HG03520 (cell line): ENCODE results near the gene SLC9A9.
"Not testable (repeated sequence)": the region's sequence is repeated elsewhere in the genome, so short reads cannot be mapped to it uniquely, and the experiment has no call there.

ENCODE experiments used
- ATAC-seq: cut with Tn5 transposase; IDR thresholded peaks from one replicate; pipeline ENCODE4 v1.9.1; 2021; ENCODE audit warnings: mild to moderate bottlenecking, moderate library complexity; ENCODE audit not compliant: unreplicated experiment

The SLC9A9 gene

GRCh38 chr3:143478115-143478693 is 370.1 kb downstream of the SLC9A9 start:
- ATAC-seq: no peak

- ATAC-seq: no peak
Observed at GRCh38 chr3:143476965-143477640, 371.2 kb downstream of the SLC9A9 start.

DNA sequence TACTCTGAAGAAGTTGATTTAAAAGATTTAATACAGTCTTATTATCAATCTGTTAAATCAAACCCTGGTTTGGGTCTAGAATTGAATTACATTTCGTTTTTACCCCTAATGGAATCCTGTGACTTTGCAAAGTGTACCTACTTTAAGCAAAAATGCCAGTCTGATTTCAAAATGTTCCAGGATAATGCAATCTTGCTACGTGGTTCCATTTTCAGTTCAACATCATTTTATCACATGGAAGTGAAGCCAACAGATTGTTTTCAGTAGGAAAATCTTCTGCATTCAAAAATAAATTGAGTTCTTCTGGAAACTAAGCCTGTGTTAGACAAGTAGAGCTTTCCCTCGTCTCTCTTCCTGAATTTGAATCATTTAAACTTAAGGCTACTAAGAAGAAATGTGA is 372.3 kb downstream of the SLC9A9 start:
- no peak for ATAC-seq

DNA sequence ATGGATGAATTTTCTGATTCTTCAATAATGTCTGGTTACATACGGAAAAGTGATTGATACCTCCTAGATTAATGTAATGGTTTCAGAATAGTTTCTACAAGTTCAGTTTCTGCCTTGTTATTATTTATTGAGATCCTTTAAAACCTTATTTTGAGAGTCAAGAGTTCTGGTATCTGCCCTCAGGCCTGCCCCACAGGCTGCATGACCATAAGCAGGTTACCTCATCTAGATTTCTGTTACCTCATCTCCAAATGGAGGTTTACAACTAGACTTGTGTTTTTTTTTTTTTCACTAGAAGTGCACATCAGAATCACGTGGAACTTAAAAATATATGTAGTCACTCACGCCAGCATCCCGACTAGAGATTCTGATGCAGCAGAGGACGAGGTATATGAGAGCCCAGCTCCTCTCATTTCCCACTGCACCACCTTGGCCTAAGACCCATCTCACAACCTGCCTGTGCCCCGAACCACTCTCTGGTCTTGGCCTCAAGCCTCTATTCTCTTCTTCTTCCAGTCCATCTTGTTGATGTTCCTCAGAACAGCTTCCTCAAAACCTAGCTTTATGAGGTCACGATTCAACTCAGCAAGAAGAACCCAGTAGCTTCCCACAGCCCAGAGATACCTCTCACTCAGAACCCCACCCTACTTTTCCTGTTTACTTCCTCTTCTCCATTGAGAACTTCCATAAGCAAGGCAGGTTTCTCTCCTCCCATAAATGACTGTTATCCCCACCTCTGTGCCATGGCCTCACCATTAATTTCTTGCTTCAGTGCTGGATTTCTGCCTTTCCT is 375.3 kb downstream of the SLC9A9 start:
- ATAC-seq: no peak

- ATAC-seq: no peak
Observed at GRCh38 chr3:143471705-143472104, 376.6 kb downstream of the SLC9A9 start.

DNA sequence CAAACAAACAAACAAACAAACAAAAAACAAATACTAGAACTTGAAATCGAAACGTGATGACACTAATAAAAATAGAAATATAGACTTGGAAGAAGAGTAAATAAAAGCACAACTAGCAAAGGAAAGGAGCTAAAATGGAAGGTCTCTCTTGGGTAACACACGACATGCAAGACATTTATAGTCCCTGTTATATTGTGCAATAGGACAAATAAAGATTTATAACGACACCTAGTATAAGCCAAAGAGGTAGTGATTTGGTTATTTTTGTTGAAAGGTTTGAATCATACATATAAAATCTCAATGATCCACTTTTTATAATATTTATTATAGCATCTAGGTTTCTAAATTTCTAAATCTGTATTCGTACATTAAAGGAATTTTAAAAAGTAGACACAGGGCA is 379.1 kb downstream of the SLC9A9 start:
- no peak for ATAC-seq

DNA sequence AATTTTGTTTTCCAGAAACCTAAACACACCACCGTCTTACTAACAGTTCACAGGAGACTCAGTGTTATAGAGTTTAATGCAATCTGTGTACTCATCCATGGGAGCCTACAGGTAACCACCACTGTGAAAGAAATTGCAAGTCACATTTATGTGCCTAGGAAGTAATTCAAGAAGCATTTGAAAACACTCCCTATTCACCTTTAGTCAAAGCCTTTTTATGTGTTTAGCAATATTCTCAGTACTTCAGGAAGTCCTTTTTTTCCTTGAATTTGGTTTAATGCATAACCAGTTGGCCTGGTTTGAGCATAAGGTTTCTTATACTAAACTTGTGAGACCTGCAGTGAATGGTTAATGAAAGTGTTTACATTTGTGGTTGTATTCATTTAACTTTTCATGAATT is 382.6 kb downstream of the SLC9A9 start:
- no peak for ATAC-seq

- no peak for ATAC-seq
Observed at GRCh38 chr3:143464850-143465249, 383.4 kb downstream of the SLC9A9 start.

DNA sequence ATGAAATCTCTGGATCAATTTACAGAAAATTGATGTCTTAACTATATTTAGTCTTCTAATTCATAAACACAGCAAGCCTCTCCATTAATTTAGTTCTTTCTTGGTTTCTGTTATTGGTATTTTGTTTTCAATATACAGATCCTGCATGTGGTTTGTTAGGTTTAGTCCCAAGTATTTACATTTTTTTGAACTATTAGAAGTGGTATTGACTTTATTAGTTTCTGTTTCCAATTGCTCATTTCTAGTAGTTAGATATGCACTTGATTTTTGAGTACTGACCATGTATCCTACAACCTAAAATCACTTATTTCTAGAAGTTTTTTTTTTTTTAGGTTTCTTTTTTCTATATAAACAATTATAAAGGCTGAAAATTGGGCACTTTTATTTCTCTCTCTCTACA is 392.8 kb downstream of the SLC9A9 start:
- no peak for ATAC-seq

- ATAC-seq: no peak
Observed at GRCh38 chr3:143450632-143451031, 397.6 kb downstream of the SLC9A9 start.

DNA sequence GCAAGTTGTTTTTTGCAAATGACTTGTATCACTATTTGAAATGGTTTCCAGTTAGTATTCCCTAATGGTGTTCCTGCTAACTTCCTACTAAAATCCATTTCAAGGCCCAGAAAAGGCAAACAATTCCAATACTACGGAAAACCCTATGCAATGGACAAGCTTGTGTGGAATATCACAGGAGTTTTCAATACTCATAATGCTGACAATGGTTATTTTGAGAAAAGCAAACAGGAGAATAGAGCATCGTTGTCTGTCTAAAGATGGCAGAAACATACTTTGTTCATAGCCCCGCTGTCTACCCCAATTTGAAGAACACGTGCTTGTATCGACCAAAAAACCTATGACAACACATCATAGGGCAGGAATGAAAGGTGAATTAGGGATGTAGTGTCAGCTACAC is 400.8 kb downstream of the SLC9A9 start:
- ATAC-seq: no peak

DNA sequence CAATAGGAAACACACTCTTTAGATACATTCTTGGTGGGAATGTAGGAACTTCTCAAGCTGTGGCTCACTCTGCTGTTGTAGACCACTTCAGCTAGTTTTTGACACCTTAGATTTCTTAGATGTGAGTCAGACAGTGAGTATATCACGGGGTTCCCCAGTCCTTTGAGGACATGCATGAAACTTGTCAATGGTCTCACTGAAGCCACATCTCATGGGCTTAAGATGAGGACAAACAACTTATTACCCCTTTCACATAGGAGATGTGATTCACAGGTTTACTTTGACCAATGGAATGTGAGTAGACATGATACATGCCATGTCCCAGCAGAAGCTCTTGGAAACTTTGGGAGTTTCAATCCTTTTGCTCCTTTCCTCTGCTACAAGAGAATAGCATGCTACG is 403.1 kb downstream of the SLC9A9 start:
- ATAC-seq: peak; percentile 74

- ATAC-seq: no peak
Observed at GRCh38 chr3:143443851-143444331, 404.4 kb downstream of the SLC9A9 start.

DNA sequence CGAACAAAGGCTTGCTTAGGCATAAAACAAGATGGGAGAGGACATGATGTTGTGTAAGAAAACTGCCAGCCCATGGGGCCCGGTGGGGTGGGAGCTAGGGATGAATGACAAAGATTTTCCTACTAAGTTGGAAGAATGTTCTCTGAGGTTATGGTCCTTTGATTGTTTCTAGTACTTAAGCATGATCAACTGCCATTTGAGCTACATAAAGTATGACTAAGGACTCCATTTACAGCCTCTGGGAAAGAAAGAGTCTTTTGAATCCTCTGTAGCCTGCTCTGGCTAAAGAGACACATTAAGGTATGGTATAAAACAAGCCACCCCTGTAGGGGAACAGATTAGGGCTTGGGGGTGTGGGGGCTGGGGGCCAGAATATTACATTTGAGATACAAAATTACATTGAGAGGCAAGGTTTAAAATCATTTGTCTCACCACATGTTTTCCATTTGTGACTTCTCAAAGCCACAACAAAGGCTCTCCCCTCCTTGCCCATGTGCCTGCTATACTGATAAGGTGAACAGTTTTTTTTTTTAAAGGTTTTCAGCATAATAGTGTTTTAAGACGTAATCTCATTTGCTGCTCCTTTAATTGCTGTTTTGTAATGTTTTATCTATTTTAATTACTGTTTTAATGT is 405.3 kb downstream of the SLC9A9 start:
- no peak for ATAC-seq

DNA sequence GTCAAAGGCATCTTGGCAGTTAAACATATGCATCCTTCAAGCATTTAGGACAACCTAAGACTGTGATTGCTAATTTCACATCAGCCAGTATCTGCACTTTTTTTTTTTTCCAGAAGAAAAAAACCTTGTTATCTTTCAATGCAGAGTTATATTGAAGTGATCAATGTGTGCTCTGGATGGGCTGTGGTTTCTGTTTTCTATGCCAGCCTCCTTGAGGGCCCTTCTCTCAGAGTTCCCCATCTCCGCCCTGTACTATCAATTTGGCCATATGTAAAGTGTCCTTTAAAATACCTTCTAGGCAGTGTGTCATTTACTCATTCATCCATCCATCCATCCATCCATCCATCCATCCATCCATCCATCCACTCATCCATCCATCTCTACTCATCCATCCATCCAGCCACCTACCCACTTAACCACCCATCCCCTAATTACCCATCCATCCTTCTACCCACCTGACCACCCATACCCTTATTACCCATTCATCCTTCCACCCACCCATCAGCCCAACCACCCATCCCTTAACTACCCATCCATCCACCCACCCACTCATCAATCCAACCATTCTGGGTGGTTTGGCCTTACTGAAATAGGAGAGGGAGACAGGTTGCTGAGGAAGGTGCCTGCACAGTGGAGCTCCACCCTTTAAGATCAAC is 406.6 kb downstream of the SLC9A9 start:
- ATAC-seq: no peak

DNA sequence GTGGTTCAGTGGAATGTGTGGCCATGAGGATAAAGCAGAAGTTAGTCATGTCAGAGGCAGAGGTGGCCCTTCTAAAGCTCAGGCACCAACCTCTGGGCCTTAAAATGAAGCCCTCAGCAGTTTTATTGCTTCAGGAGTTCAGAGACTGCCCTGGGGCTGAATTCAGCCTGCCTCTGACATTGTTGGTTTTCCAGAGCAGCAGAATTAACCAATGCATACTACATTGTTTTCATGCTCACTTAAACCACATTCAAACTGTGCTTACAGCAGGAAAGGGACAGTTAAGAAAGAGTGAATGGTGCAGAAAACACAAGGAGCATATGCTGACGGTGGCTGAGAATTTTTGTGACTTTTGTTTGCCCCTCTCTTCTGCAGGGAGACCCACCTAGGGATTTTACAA is 408.5 kb downstream of the SLC9A9 start:
- ATAC-seq: no peak

- ATAC-seq: no peak
Observed at GRCh38 chr3:143437405-143437804, 410.9 kb downstream of the SLC9A9 start.

- ATAC-seq: no peak
Observed at GRCh38 chr3:143436231-143436930, 411.9 kb downstream of the SLC9A9 start.

- ATAC-seq: no peak
Observed at GRCh38 chr3:143433787-143434378, 414.4 kb downstream of the SLC9A9 start.

GRCh38 chr3:143431298-143431697 is 417.0 kb downstream of the SLC9A9 start:
- ATAC-seq: not testable (repeated sequence)
